NOMO-1 treated with DMSO at 0.1 percent for 48 hours (cell line): ENCODE results near the gene CSF2RB.
"Not testable (repeated sequence)": the region's sequence is repeated elsewhere in the genome, so short reads cannot be mapped to it uniquely, and the experiment has no call there.

ENCODE experiments used
- DNase-seq: peaks from one replicate; lab custom pipeline; 2025; ENCODE audit not compliant: unreplicated experiment; lab: John Stamatoyannopoulos, UW

Gene CSF2RB

DNA sequence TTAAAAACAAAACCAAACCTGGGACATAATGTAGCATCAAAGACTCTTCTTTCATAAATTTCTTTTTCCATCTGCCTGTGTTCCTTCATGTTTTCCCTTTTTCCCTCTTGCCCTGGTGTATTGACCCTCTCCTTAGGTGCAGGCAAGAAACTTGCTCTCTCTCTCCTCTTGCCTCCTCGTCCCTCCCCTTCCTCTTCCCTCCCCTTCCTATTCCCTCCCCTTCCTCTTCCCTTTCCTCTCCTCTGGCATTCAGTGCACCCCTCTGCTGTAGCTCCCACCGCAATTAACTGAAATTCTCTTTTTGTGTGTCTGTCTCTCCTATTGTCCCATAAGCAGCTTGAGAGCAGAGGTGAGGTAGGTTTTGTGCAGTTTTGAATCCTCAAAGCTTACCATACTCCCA, 49.9 kb downstream of the CSF2RB start:
- no peak for DNase-seq

DNA sequence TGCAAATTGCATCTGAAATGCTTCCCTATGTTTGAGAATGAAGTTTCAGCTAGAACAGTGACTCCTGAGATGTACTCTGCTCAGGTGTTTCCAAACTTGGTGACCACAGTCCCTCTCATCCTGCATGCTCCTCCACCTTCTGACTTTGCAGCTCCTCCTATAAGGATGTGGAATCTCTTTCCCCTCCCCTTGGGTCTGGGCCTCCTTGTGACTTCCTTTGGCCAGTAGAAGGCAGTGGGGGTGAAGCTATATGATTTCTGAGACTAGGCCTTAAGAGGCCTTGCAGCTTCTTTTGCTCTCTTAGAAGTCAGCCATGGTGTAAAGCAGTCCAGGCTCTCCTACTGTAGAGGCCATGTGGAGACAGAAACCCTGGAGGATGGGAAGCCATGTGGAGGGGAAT, 50.7 kb downstream of the CSF2RB start:
- DNase-seq = no peak

DNA sequence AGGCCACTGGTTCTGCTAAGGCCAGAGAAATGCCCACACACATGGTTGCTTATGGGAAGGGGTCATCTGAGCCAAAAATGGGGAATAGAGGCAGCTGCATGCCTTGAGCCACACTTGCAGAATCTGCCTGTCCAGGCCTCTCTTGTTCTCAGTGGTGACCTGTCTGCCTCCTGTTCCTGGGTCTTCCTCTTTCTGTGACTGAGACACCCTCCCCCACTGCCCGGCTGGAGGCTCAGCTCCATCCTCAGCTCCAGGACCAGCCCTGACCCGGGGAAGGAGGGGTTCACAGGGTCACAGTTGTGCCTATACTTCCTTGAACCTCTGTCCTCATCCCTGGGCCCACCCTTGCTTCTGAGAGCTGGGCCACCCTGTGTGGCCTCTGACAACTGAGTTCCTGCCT, 52.3 kb downstream of the CSF2RB start:
- DNase-seq = peak; percentile 42

DNA sequence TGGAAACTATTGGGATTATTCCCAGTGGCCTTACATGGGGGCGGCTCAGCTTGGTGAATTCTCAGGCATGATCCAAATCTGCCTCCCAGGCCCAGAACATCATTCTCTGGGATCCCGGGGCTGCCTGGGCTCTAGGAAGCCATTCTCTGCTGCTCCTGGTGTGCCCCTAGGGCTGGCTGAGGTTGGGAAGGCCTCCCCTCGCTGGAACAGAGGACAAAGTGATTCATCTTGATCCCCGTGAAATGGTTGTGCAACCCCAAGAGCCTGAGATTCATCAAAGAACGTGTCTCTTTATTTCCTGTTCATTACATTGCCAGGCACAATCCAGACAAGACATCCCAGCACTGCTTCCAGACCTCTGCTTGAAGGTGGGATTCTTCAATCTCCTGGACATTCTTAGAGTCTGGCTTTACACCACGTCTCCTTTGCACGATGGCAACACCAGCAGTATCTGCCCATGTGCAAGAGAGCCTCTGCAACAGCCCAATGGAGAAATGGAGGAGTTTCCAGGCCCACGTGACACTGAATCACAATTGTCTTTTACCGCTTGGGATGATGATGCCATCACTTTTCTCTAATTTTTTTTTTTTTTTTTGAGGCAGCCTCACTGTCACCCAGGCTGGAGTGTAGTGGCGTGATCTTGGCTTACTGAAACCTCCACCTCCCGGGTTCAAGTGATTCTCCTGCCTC, 53.6 kb downstream of the CSF2RB start:
- no peak for DNase-seq

DNA sequence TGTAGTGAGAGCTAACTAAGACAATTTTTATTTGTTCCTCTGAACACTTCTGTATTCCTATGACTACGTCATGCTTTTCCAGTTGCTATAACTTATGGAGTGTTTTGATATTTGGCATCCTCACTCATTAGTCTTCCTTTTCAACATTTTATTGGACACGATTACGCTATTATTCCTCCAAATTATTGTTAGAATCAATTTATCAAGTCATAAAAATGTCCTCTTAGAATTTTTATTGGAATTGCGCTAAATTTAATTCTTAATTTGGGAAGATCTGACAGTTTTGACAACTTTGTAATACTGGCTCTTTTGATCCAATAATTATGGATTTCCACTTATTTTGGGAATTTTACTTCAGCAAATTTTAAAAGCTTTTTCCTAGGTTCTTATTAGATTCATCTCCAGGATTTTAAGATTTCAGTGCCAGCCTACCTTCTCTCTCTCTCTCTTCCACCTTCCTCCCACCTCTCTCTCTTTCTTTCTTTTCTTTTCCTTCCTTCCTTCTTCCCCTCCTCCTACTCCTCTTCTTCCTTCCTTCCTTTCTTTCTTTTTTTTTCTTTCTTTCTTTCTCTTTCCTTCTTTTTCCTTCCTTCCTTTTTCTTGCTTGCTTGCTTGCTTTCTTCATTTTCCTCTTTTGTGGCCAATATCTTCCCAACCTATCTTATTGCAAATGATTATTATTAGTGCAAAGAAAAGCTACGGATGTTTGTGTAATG, 55.0 kb downstream of the CSF2RB start:
- no peak for DNase-seq

DNA sequence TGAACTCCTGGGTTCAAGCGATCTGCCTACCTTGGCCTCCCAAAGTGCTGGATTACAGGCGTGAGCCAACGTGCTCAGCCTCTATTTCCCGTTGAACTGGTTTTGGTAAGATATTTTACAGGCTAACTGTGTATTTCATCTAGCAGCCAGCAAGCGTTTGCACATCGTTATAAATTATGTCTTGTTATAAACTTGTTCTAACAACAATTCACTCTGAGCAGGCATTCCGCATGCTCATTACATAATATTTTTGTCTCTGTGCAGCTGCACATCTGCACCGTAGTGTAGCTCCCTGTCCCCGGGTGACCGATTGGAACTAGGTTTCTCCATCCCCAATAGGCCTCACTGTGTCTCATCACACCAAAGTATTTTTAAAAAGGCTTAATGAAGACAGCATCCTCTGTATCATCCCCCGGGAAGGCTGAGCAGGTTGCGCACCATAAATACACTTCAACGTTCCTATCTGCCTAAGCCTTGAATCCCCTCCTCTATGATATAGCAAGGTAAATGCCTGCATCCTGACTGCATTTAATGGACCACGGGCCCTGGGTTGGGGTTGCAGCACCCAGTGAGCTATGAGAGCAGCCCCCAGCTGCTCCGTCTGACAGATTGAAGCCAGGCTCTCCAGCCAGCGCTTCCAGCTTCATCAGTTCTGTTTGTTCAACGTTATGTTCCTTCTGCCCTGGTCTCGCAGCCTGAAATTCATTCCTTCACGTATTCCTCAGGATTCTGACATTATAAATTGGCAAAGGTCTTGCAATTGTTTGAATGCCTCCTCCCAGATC, 58.1 kb downstream of the CSF2RB start:
- no peak for DNase-seq

DNA sequence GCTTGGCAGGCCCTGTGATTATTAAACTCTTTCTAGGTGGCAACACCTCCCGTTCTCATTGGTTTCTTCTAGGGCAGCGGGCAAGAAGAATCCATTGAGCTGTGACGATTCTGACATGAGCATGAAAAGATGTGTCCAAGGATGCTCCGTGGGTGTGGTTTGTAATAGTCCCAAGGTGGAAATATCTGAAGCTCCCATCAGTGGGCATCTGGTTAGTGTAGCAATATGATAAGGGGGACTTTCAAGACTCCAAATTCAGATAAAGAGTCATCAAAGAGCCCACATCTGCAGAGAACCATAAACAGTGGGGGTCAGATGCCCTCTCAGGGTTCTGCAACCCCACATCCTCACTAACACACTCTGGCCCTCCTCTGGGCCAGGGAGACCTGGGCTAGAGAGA, 63.2 kb downstream of the CSF2RB start:
- DNase-seq = no peak

DNA sequence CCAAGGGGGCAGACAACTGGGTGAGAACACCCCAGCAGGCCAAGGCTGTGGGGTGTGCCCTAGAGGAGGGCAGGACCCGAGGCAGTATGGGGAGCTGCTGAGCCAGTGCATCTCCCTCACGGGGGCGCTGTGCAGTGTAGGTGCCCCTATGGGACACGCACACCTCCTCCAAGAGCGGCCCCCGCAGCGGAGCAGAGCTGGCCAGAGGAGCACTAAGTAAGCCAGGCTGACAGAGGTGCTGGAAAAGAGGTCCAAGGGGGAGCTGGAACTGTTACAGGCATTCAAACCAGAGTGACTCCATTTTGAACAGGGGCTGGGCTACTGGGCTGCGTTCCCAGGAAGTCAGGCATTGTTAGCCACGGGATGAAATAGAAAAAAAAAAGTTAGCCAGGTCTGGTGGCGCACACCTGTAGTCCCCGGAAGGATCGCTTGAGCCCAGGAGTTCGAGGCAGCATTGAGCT, 64.0 kb downstream of the CSF2RB start:
- DNase-seq = peak; percentile 22

DNA sequence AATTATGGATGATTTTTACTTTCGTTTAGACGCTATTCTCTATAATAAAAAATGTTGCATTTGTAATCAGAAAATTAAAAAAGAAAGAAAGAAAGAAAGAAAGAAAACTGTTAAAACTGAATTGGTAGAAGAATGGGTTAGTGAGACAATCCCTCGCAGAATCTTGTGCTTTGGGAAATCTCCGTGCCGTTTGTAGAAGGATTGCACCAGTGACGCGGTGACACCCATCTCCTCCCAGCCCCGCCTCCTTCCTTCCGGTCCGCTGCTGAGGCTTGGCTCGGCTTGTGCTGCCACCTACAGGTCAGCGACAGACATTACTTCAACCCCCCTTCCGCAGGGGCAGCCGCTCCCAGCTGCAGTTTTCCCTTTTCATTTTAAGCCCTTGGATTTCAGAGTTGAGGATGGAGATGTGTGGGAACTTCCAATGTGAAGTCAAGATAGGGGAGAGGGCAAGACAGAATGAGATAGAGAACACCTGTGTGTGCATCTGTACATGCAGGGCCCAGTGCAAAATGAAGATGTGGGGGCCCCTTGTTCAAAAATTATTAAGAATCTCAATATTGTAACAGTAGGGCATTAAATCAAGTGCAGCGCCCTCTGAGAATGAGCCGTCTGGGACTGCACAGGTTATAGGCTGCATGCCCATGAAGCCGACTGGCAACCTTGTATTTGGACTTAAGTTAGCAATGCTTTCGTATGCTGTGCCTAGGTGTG, 64.7 kb downstream of the CSF2RB start:
- peak; percentile 86 for DNase-seq

DNA sequence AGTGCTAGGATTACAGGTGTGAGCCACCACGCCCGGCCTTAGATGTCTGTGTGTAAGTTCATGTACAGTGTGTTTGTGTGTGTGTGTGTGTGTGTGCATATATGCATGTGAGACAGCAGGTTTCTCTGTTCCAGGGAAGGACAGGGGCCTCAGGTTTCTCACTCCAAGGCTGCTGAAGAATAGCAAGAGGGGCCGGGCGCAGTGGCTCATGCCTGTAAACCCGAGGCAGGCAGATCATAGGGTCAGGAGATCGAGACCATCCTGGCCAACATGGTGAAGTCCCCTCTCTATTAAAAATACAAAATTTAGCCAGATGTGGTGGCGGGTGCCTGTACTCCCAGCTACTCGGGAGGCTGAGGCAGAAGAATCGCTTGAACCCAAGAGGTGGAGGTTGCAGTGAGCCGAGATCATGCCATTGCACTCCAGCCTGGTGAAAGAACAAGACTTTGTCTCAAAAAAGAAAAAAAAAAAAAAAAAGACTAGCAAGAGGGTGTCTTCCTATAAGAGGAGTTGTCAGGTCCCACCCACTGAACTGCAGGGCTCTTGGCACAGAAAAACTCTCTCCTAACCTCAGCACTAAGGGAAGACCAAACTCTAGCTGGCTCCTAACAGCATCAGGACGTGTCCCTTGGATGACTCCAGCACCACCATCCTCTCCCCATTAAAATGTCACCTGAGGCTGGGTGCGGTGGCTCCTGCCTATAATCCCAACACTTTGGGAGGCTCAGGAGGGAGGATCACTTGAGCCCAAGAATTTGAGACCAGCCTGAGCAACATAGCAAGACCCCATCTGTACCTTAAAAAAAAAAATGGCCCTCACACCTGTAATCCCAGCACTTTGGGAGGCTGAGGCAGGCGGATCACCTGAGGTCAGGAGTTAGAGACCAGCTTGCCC, 65.8 kb downstream of the CSF2RB start:
- DNase-seq = no peak

DNA sequence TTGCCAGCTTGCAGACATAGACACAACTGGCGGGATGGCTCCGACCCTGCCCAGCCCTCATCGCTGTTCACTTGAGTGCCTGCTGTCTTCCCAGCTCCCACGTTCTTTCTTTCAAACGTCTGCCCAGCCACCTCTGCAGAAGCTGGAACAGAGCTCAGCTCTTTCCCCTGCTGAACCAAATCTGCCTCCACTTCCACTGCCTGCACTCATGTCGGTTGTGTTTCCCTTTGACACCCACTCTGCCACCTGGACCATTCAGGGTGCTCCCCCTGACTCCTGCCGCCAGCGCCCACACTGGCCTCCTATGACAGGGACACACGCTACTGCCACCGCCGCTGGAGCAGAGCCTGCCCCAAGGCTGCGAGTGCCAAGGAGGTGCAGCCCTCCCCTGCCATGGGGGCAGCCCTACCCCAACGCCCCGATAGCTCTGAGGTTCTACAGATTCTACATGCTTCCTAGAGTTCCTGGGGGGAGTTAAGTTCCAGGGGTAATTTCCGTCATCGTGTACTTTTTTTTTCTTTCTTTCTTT, 67.9 kb downstream of the CSF2RB start:
- DNase-seq = no peak

DNA sequence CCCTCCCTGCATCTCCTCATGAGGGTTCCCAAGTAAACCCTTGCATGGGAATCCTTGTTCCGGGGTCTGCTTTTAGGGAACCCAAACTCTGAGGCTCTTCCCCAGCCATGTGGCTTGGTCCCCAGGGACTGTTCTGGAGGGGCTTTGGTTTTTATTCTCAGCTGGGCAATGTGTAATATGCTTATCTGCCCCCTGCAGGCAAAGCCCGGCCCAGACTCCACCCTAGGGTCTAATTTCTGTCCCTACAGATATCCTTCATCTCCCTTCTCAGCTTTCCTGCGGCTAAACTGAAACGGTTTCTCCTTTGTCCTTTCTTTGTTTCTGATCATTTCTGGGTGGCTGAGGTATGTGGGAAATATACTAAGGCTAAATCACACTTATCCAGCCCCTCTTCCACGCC, 68.7 kb downstream of the CSF2RB start:
- no peak for DNase-seq

DNA sequence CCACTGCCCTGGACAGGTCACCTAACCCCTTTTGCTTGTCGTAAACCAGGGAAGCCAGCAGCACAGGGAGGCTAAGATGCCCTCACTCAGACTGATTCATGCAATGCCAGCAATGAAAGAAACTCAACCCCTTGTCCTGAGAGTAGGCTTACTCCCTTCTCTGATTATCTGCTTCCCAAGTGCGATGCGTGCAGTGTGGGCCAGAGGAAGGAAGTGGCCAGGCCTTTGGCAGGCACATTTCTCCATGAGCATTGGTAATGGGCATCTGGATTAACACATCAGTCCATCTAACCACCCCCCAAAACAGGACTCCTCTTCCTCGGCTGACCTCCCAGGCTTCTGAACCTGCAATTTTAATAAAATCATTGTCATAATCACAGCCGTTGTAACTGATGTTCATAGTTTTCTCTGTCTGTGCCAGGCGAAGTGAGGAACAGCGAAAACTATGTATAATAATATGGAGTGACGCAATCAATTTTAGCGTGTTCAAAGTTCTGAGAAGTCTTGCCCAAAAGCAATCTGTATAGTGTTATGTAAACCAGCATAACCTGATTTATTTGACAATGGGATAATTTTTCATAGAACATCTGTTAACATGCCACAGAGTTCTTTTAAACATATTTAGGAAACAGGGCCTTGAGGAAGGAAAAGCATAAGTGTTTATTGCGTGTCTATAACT, 71.9 kb downstream of the CSF2RB start:
- no peak for DNase-seq

DNA sequence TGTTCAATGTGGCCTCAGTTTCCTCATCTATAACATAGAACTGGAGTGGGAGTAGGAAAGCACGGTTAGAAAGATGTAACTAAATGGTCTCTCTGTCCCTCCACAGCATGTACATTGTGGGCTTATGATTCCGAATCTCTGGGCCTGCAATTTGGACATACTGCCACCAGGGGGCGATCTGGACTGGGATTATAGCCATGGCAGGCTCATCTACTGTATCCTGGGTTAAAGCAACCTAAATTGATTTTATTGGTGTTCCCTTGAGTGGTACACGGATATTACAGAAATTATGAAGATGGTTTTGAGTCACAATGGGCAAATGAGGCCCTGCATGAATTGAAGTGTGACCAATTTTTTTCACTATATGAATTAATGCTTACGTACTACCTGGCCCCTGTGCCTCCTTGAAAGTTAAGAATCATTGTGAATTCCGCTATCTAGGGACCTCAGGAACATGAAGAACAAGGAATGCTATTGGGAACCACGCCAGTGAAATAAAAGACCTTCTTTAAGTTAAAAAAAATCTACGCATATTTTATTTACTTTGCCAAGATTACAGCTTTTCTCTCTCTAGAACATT, 72.9 kb downstream of the CSF2RB start:
- DNase-seq = peak; percentile 31

DNA sequence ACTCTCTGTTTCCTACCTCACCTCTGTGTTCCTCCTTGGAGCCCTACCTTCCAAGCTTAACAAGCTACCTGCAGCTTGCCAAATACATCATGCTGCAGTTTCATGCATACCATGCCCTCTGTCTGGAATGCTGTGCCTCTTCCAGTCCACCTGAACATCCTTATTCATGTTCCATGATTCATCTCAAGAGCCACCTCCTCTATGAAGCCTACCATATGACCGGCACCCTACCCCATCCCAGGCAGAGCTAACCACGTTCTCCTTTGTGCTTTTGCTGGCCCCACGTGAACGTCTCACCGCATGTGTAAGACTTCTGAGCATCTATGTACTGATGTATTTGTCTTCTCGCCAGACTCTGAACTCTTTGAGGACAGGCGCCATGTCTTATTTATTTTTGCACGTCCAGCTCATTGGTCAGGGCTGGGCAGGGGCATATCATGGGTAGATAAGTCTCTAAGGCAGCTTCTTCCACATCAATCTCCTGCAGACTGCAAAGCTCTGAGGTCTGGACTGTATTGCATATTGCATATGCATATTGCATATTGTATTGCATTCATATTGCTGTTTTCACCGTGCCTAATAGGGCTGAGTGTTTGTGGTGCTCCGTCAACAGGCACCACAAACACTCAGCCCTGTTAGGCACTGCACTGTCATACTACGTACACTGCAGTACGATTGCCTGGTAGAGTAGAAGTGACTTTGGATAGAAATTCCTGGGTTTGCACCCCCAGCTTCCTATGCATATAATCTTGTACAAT, 74.8 kb downstream of the CSF2RB start:
- DNase-seq = no peak

DNA sequence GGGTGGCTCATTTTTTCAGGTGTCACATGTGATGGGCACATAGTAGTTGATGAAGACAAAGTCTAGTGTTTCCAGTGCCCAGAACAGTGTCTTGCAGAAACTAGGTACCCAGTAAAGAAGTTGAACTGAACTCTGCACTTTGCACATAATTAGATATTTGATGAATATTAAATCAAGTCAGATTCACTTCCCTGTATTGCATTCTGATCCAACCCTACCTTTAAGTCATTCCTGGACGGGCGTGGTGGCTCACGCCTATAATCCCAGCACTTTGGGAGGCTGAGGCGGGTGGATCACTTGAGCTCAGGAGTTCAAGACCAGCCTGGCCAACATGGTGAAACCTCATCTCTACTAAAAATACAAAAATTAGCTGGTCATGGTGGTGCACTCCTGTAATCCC, 75.6 kb downstream of the CSF2RB start:
- not testable (repeated sequence) for DNase-seq
